BLaER1 (cell line): Measurements from ENCODE around the gene TUB.

Experiments
- H3K27ac ChIP-seq: shearing (Covaris generic); formaldehyde crosslinking; 2 replicates; pipeline ENCODE4 v1.8.1; 2022
- H3K27me3 ChIP-seq: shearing (Covaris generic); formaldehyde crosslinking; 2 replicates; pipeline ENCODE4 v1.8.1; 2022
- H3K36me3 ChIP-seq: shearing (Covaris generic); formaldehyde crosslinking; 2 replicates; pipeline ENCODE4 v1.8.1; 2022
- H3K4me1 ChIP-seq: shearing (Covaris generic); formaldehyde crosslinking; 2 replicates; pipeline ENCODE4 v1.8.1; 2022
- H3K4me2 ChIP-seq: shearing (Covaris generic); formaldehyde crosslinking; 2 replicates; pipeline ENCODE4 v1.8.1; 2022
- H3K4me3 ChIP-seq: shearing (Covaris generic); formaldehyde crosslinking; 2 replicates; pipeline ENCODE4 v1.8.1; 2022
- H3K9ac ChIP-seq: shearing (Covaris generic); formaldehyde crosslinking; 2 replicates; pipeline ENCODE4 v1.8.1; 2022
- H3K9me3 ChIP-seq: shearing (Covaris generic); formaldehyde crosslinking; 2 replicates; pipeline ENCODE4 v1.8.1; 2022
- H4K20me1 ChIP-seq: shearing (Covaris generic); formaldehyde crosslinking; 2 replicates; pipeline ENCODE4 v1.8.1; 2022
- Cebpa-rat ChIP-seq: shearing (Covaris generic); IDR thresholded peaks from 2 replicates; pipeline ENCODE4 v1.8.1; 2022

The TUB gene

GRCh38 chr11:8060801-8061554 lies 20.0 kb upstream of the TUB start:
- Histone ChIP-seq H3K36me3 (no peaks in the 10 kb centered on the region), H3K27ac (no peak overlapping the region), H3K9ac (no peak overlapping the region)

GRCh38 chr11:8061555-8062428 lies 19.2 kb upstream of the TUB start:
- Histone ChIP-seq H3K9ac (no peak overlapping the region), H3K27me3 (no peaks in the 10 kb centered on the region), H4K20me1 (no peaks in the 10 kb centered on the region), H3K27ac (no peak overlapping the region), H3K9me3 (no peaks in the 10 kb centered on the region), H3K4me3 (no peak overlapping the region), H3K4me2 (peak overlapping the region; percentile 41), H3K4me1 (peaks cover 17% of the 10 kb centered on the region), H3K36me3 (no peaks in the 10 kb centered on the region)
- no peak for TF ChIP-seq Cebpa-rat

More at GRCh38 chr11:8060801-8061554, 20.0 kb upstream of the TUB start:
- Histone ChIP-seq H3K4me1 (peaks cover 17% of the 10 kb centered on the region), H3K9me3 (no peaks in the 10 kb centered on the region), H3K4me3 (no peak overlapping the region), H3K27me3 (no peaks in the 10 kb centered on the region), H3K4me2 (no peak overlapping the region), H4K20me1 (no peaks in the 10 kb centered on the region)
- no peak for TF ChIP-seq Cebpa-rat

GRCh38 chr11:8062781-8063257 lies 18.2 kb upstream of the TUB start:
- Histone ChIP-seq H3K4me1 (peaks cover 18% of the 10 kb centered on the region), H3K9me3 (no peaks in the 10 kb centered on the region), H3K27me3 (no peaks in the 10 kb centered on the region), H3K9ac (no peak overlapping the region), H3K27ac (no peak overlapping the region), H3K4me2 (peak overlapping the region; percentile 41), H3K4me3 (no peak overlapping the region), H3K36me3 (no peaks in the 10 kb centered on the region), H4K20me1 (no peaks in the 10 kb centered on the region)
- no peak for TF ChIP-seq Cebpa-rat

- Histone ChIP-seq H3K4me3 (no peak overlapping the region), H3K9me3 (no peaks in the 10 kb centered on the region), H3K27me3 (no peaks in the 10 kb centered on the region), H3K9ac (no peak overlapping the region), H3K27ac (no peak overlapping the region), H4K20me1 (no peaks in the 10 kb centered on the region), H3K4me1 (peaks cover 23% of the 10 kb centered on the region), H3K36me3 (no peaks in the 10 kb centered on the region), H3K4me2 (no peak overlapping the region)
- TF ChIP-seq Cebpa-rat, result no peak
Observed at GRCh38 chr11:8063324-8063723, 17.7 kb upstream of the TUB start.

- Histone ChIP-seq H3K27ac (no peak overlapping the region), H3K4me3 (no peak overlapping the region), H4K20me1 (no peaks in the 10 kb centered on the region), H3K4me2 (no peak overlapping the region), H3K27me3 (no peaks in the 10 kb centered on the region), H3K4me1 (peaks cover 40% of the 10 kb centered on the region), H3K9ac (no peak overlapping the region), H3K36me3 (no peaks in the 10 kb centered on the region), H3K9me3 (no peaks in the 10 kb centered on the region)
- TF ChIP-seq Cebpa-rat, result no peak
Observed at GRCh38 chr11:8065031-8065430, 16.0 kb upstream of the TUB start.

- no peak for TF ChIP-seq Cebpa-rat
- Histone ChIP-seq H3K9me3 (no peaks in the 10 kb centered on the region), H3K27me3 (no peaks in the 10 kb centered on the region), H3K36me3 (no peaks in the 10 kb centered on the region), H3K4me3 (no peak overlapping the region), H4K20me1 (no peaks in the 10 kb centered on the region), H3K27ac (no peak overlapping the region), H3K9ac (no peak overlapping the region), H3K4me2 (no peak overlapping the region), H3K4me1 (peaks cover 52% of the 10 kb centered on the region)
Observed at GRCh38 chr11:8066036-8066910, 14.7 kb upstream of the TUB start.

GRCh38 chr11:8066911-8067455 lies 14.0 kb upstream of the TUB start:
- no peaks in the 10 kb centered on the region for H3K36me3 ChIP-seq
- peaks cover 52% of the 10 kb centered on the region for H3K4me1 ChIP-seq
- H3K9ac ChIP-seq, result no peak overlapping the region
- TF ChIP-seq Cebpa-rat, result no peak
- H4K20me1 ChIP-seq, result no peaks in the 10 kb centered on the region
- no peak overlapping the region for H3K4me2 ChIP-seq
- no peaks in the 10 kb centered on the region for H3K9me3 ChIP-seq
- H3K27ac ChIP-seq, result no peak overlapping the region
- no peaks in the 10 kb centered on the region for H3K27me3 ChIP-seq
- H3K4me3 ChIP-seq, result no peak overlapping the region

- Histone ChIP-seq H3K4me1 (peaks cover 52% of the 10 kb centered on the region), H4K20me1 (no peaks in the 10 kb centered on the region), H3K9ac (no peak overlapping the region), H3K27me3 (no peaks in the 10 kb centered on the region), H3K27ac (no peak overlapping the region), H3K4me3 (no peak overlapping the region), H3K36me3 (no peaks in the 10 kb centered on the region), H3K9me3 (no peaks in the 10 kb centered on the region), H3K4me2 (no peak overlapping the region)
- no peak for TF ChIP-seq Cebpa-rat
Observed at GRCh38 chr11:8067567-8067928, 13.5 kb upstream of the TUB start.

GRCh38 chr11:8067929-8068575 lies 13.0 kb upstream of the TUB start:
- no peaks in the 10 kb centered on the region for H3K36me3 ChIP-seq
- H3K27ac ChIP-seq, result peak overlapping the region; percentile 1; the same call in 1 of the 2 replicates
- no peak overlapping the region for H3K9ac ChIP-seq
- H3K4me2 ChIP-seq, result peak overlapping the region; percentile 60
- H3K4me3 ChIP-seq, result no peak overlapping the region
- TF ChIP-seq Cebpa-rat, result no peak
- H3K27me3 ChIP-seq, result no peaks in the 10 kb centered on the region
- H4K20me1 ChIP-seq, result no peaks in the 10 kb centered on the region
- H3K9me3 ChIP-seq, result no peaks in the 10 kb centered on the region
- peaks cover 52% of the 10 kb centered on the region for H3K4me1 ChIP-seq
